HG03565 (cell line): Measurements from ENCODE around the gene TPTE2.
A peak's percentile ranks its signal among the peaks of the same experiment; 100 is the strongest.
"Not testable (repeated sequence)": the region's sequence is repeated elsewhere in the genome, so short reads cannot be mapped to it uniquely, and the experiment has no call there.

Experiments
- ATAC-seq: cut with Tn5 transposase; IDR thresholded peaks from one replicate; pipeline ENCODE4 v1.9.1; 2021; ENCODE audit warnings: mild to moderate bottlenecking, moderate library complexity; ENCODE audit not compliant: unreplicated experiment

The TPTE2 gene

DNA sequence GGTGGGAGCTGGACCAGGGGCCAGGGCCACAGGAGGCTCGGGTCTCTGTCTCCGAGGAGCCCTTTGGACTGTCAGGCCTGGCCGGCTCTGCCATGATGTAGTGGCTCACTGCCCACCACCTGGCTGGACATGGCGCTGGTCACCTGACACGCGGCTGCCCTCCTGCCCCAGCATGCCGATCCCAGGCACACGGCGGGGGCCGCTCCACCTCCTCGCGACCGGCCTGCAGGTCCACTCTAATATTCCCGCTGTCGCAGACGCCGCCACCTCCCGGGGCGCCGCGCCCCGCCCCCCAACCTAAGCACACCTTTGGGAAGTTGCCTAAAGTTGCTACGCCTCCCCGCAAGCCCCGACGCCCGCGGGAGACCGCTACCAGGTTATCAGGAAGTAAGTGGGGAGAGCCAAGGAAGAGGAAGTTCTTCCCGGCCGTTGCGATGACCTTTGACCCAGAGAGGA is at the start of gene TPTE2:
TSS of gene TPTE2 (minus strand) at position 406 of the 456 bp plus-strand sequence. CDS start 58,298 bp downstream, outside the sequence.
- ATAC-seq, result not testable (repeated sequence)

DNA sequence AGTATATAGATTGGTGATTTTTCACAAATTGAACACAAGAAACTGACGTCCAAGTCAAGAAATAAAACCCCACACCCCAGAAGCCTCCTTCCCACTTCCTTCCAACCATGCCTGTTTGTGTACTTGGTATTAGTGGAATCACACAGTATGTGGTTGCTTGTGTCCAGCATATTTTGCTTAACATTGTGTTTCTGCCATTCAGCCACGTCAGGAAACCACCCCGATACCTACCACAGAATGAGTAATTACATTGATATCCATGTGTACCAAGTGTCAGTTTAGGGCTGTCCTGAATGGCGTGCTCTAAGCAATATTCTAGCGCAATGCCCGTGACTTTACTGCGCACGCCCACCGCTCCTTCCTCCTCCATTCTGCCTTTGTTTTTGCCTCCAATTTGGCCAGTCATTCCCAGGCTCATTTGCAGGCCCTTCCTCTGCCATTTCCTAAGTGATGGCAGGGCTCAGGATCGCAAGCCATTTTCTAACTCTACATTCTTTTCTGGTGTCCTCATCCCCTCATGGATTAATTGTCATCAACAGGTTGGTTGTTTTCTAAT is 46.3 kb upstream of the TPTE2 start:
- no peak for ATAC-seq

DNA sequence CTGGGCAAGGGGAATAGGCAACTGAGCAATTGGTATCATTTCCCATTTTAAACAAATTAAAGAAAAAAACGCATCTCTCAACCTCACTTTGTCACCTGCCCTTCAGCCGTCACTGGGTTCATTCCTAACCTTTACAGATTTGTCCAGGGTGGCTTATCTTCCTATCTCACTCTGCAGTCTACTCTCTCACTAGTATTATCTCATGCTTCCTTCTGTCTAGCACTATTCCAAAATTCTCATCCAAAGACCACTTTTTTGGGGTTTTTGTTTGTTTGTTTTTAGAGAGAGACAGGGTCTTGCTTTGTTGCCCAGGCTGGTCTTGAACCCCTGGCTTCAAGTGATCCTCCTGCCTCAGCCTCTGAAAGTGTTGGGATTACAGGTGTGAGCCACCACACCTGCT is 45.4 kb upstream of the TPTE2 start:
- no peak for ATAC-seq

DNA sequence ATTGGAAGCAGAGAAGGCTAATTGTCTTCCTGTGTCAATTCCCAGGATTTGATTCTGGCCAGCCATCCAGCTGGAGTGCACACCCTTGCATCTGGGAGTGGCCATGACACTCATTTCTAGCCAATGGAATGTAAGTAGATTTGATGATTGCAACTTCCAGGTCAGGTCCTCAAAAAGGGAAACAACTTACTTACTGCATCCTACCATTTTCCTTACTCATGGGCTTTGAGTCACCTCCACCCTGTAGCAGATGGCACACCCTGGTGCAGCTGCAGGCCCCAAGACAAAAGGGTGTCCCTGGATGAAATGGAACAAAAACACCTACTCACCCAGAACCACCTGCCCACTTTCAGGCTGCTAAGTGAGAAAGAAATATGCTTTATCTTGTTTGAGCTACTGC is 44.8 kb upstream of the TPTE2 start:
- ATAC-seq, result no peak

DNA sequence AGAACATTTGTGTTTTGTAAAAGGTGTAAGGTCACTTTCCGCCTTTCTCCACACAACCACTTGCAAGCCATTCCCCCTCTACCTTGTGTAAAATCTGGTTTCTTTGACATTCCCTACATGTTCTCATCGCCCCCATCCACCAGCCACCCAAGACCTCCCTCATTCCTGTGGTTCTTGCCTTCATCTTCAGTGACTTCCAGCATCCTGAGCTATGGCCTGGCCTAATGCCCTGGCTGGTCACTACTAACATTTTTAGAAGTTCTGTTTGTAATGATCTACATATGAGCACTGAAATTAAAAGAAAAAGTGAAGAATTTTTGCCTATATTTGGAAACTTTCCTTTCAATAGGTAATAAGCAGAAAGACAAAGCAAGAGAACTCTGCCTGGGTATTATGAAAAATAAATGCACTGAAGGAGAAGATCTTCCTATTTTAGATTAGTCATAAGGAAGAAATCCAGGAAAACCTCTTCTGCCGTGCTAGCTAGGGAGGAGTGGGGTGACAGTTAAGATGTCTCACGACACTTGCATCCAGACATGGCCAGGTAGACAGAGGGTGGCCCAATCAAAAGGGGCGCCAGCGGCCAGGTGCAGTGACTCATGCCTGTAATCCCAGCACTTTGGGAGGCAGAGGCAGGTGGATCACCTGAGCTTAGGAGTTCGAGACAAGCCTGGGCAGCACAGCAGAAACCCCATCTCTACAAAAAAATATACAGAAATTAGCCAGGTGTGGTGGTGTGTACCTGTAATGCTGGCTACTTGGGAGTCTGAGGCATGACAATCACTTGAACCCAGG is 44.0 kb upstream of the TPTE2 start:
- ATAC-seq, result no peak

DNA sequence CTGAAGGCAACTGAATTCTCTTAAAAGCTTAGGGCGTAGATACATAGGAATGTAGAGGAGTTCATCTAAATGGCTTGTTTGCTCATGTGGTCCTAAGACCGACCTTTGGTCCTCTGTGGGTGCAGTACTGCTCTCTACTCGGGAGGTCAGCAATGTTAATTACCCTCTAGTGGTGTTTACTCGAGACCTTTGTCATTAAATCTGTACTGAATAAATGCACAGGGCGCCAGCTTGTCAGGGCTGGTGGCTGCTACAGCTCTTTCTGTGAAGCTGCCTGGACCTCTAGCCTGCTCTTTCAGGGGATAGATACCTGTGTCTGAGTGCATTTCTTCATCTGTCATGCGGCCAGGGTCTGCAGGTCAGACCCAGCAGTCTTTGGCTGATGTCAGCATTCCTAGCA is 43.0 kb upstream of the TPTE2 start:
- ATAC-seq, result no peak

DNA sequence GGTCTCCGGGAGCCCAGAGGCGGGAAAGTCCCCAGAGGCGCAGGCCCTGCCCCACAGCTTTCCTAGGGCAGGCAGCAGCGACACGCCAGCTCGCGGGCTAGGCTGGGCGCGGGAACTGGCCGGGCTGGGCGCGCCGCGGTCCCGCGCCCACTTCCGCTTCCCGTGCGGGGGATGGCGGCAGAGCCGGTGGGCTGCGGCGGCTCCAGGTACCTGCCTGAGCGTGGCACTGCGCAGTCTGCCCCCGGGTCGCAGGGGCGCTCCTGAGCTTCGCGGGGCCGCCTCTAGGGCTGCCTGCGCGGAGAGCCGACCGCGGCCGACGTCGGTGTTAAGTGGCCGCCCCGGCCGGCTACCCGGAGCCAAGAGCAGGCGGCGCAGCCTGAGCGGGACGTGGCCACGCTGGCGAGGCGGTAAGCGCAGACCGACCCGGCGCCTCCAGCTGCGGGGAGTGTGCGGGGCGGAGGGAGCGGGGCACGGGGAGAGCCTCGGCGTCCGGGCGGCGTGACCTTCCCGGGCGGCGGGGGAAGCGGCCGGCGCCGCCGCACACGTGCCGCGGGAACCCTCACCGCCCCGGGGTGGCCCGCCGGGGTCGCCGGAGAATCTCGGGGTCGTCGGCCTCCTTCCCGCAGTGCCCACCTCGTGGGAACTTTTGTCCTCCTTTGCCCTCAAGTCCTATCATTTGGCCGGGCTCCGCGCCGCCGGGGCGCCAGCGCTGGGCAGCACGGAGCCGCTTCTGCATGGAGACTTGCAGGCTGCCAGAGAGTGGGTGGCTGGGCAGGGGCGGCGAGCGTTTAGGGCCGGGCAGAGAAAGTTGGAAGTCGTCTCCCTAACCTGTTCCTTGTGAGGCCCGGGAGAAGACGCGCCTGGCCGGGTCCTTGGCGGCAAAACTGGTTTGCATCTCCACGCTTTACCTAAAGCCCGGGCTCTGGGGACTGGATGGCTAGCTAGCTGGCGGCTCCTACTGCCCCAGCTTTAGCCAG is 40.7 kb upstream of the TPTE2 start:
- peak; percentile 91 for ATAC-seq

DNA sequence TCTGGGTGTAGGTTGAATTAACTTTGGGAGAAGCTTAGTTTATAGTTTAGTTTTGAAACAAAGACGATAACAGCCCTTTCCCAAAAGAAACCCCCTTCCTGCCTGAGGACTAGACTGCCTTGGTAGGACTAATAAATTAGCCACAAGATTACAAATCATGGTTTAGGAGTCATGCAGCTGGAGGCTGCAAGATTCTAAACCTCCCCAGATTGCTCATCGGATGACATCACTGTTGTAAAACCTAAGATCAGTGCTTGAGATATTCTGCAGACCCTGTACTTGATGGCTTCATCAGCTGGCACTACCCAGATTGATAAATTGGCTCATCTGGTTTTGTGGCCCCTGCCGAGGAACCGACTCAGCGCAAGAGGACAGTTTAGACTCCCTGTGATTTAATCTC is 36.2 kb upstream of the TPTE2 start:
- no peak for ATAC-seq

GRCh38 chr13:19596960-19597361 is 35.6 kb upstream of the TPTE2 start:
- no peak for ATAC-seq

- no peak for ATAC-seq
These were observed 34.8 kb upstream of the TPTE2 start for GRCh38 chr13:19596086-19596485.

DNA sequence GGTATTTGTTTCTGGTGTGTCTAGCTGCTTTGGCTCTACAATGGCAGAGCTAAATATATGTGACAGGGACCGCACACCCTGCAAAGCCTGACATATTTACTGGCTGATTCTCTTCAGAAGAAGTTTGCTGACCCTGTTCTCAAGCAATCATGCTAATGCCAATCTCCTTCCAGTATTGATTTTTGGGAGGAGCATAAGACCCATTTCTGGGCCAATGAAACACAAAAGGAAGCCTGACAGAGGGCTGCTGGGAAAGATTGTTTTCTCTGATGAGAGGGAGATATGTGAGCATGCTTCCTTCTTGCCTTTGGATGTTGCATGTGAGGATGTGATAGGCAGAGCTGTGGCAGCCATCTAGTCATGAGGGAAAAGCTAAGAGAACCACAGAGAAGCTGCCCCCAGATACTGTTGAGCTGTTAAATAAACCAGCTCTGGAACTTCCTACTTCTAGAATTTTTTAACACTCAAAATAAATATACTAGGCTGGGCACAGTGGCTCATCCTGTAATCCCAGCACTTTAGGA is 31.4 kb upstream of the TPTE2 start:
- ATAC-seq, result no peak

DNA sequence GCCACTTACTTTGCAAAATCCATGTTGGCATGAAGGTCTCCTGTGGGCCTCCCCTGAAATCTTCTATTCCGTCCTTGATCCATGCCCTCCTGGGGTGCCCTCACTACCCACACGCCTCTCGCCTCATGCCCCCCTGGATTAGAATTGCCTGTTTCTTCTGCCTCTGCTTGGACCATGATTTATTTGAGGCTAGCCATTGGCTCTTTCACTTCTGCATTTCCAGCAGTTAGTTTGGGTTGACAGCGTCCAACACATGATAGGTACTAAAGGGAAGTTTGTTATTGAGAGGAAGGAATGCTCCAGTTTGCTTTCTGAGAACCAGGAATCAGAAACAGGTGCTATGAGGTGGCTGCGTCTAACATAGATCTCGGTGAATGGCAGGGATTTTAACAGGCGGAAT is 30.5 kb upstream of the TPTE2 start:
- no peak for ATAC-seq

GRCh38 chr13:19590423-19590822 is 29.1 kb upstream of the TPTE2 start:
- no peak for ATAC-seq

DNA sequence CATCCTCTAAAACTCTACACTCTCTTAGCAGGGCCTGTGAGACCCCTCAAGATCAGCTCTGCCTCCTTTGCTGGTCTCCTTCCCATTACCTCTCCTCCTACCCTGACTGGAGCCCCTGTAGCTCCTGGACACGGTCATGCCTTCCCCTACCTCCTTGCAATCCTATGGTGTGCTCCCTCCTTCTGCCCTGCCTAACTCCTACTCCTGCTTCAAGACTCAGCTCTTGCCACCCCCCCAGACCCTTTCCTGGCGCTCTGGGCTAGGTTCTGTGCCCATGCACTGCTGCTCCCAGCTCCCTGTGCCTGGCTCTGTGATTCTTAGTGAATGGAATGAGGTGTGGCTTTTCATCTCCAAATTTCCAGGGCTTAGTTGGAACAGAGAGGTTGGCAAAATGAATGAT is 28.0 kb upstream of the TPTE2 start:
- ATAC-seq, result no peak

GRCh38 chr13:19587635-19588300 is 26.4 kb upstream of the TPTE2 start:
- peak; percentile 71 for ATAC-seq

GRCh38 chr13:19586904-19587634 is 25.7 kb upstream of the TPTE2 start:
- peak; percentile 62 for ATAC-seq

DNA sequence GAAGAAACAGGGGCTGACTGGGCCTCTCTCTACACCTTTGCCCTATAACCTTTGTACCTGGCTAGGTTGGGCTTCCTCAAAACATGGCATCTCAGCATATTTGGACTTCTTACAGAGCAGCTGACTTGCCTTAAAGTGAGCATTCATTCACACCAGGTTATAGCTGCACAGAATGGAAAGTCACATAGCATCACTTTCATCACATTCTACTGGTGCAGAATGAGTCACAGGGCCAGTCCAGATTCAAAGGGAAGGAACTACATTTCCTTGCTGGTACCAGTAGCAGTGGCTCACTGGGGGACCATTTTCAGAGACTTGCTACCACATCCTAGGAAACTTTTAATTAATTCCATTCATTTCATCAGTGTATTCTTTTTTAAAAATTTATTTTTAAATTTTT is 20.3 kb upstream of the TPTE2 start:
- peak; percentile 53 for ATAC-seq

DNA sequence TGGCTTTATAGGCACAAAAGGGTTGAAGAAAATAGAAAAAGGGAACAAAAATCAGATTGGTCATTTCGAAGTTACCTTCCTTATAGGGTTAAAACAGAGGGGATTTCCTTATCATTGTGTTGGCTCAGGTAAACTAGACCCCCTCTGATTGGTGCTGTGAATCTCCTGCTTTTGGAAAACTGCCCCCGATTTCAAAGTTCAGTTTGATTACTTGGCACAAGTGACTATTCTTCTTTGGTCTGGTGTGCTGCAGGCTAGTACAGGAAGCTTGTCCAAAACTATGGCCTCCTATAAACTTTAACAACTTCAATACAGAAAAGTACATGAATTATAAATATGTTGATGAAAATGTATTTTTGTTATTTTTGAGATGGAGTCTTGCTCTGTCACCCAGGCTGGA is 13.9 kb upstream of the TPTE2 start:
- no peak for ATAC-seq

DNA sequence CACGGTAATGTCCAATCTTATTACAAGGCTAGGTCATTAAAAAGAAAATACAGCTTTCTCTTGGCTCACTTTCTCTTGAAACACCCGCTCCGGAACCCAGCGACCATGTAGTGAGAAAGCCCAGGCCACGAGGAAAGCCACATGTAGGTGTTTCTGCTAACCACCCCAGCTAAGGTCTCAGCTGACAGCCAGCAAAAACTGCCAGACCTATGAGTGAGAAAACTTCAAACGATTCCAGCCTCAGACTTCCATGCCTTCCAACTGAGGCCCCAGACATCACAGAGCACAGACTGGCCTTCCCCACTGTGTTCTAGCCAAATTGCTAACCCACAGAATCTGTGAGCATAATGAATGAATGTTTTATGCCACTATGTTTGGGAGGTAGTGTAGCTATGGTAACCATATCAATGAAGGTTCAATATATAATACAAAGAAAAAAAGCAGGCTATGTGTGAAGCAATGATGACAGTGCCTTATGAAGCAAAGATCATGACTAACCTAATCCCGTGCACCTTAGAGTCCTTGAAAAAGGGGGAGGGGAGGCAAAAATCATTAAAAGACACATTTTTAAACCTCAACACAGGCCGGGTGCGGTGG is 11.9 kb upstream of the TPTE2 start:
- peak; percentile 47 for ATAC-seq

GRCh38 chr13:19572280-19572679 is 10.9 kb upstream of the TPTE2 start:
- no peak for ATAC-seq
